CD4-positive, alpha-beta memory T cell (primary cell): ENCODE data around the gene RBM19. TPM values are rescaled to one million over a fixed set of nuclear protein-coding genes. Genes with fewer than 3 reads are reported as not detected.
"Not testable (repeated sequence)": the region's sequence is repeated elsewhere in the genome, so short reads cannot be mapped to it uniquely, and the experiment has no call there.

Experiments
- CTCF ChIA-PET: fragments of 350-600 bp; sonication (Branson Sonifier 250); formaldehyde crosslinking; loops from one replicate; lab custom pipeline; 2021; ENCODE audit warnings: inconsistent platforms; ENCODE audit not compliant: partially characterized antibody; lab: Charles Lee
- POLR2A ChIA-PET: fragments of 350-600 bp; sonication (Branson Sonifier 250); formaldehyde crosslinking; loops from one replicate; lab custom pipeline; 2021; ENCODE audit not compliant: partially characterized antibody; lab: Charles Lee
- DNase-seq, 5 donors: peaks; one replicate each; pipeline versions ENCODE4 v3.0.0 to v3.0.0-alpha.2; 2020 to 2022; ENCODE audit warnings: mixed read lengths in 1 of 5
- H3K27ac ChIP-seq: one replicate; pipeline ENCODE4 v1.7.0; 2013; ENCODE audit warnings: low read depth, low read length
- H3K27me3 ChIP-seq: 2 replicates; pipeline ENCODE4 v1.7.0; 2013; ENCODE audit warnings: mild to moderate bottlenecking, low read length, moderate library complexity; ENCODE audit not compliant: insufficient read depth
- H3K36me3 ChIP-seq: 2 replicates; pipeline ENCODE4 v1.7.0; 2013; ENCODE audit warnings: mild to moderate bottlenecking, low read length, moderate library complexity; ENCODE audit not compliant: insufficient read depth
- H3K4me1 ChIP-seq: 2 replicates; pipeline ENCODE4 v1.7.0; 2013; ENCODE audit warnings: mild to moderate bottlenecking, low read length, moderate library complexity; ENCODE audit not compliant: insufficient read depth
- H3K4me3 ChIP-seq, 2 donors: one replicate each; pipeline ENCODE4 v1.7.0; 2013; ENCODE audit warnings: low read length in 2 of 2, mild to moderate bottlenecking in 1 of 2
- H3K9me3 ChIP-seq, 2 donors: one replicate each; pipeline ENCODE4 v1.7.0; 2013; ENCODE audit warnings: low read length in 2 of 2, control low read depth in 1 of 2; ENCODE audit not compliant: control insufficient read depth in 1 of 2
- H3K27ac Mint-ChIP-seq, 7 donors: one replicate each; pipeline ENCODE4 v1.8.0; 2020 to 2021; ENCODE audit warnings: mixed read lengths in 7 of 7, mild to moderate bottlenecking in 6 of 7, inconsistent platforms in 3 of 7, moderate library complexity in 3 of 7
- H3K27me3 Mint-ChIP-seq, 2 donors: one replicate each; pipeline ENCODE4 v1.8.0; 2020 to 2021; ENCODE audit warnings: mixed read lengths in 2 of 2
- H3K36me3 Mint-ChIP-seq, 2 donors: one replicate each; pipeline ENCODE4 v1.8.0; 2020 to 2021; ENCODE audit warnings: mixed read lengths in 2 of 2, inconsistent platforms in 1 of 2, mild to moderate bottlenecking in 1 of 2
- H3K4me1 Mint-ChIP-seq, 4 donors: one replicate each; pipeline ENCODE4 v1.8.0; 2020 to 2021; ENCODE audit warnings: mixed read lengths in 4 of 4, mild to moderate bottlenecking in 1 of 4
- H3K4me3 Mint-ChIP-seq, 8 donors: one replicate each; pipeline ENCODE4 v1.8.0; 2020 to 2021; ENCODE audit warnings: mixed read lengths in 8 of 8, mild to moderate bottlenecking in 7 of 8, moderate library complexity in 6 of 8, inconsistent platforms in 3 of 8
- H3K9me3 Mint-ChIP-seq, 8 donors: one replicate each; pipeline ENCODE4 v1.8.0; 2020 to 2021; ENCODE audit warnings: mixed read lengths in 8 of 8, mild to moderate bottlenecking in 5 of 8, inconsistent platforms in 3 of 8, moderate library complexity in 1 of 8
- intact Hi-C: fragments of 100-400 bp; cut with micrococcal nuclease; formaldehyde crosslinking; loops from one replicate; pipeline ENCODE4 v1.15.1; 2023
- polyA plus RNA-seq, 2 donors: library from polyadenylated mRNA; unstranded; fragments of 300-500 nt; fragmentation: Illumina TruSeq; gene quantifications; one replicate each; pipeline ENCODE4 v1.2.3, GENCODE V29; 2021
- total RNA-seq, 2 experiments: library from RNA; stranded (reverse); gene quantifications; one replicate each; pipeline ENCODE4 v1.2.3, GENCODE V29; 2021

RBM19 gene
- total and polyA plus RNA-seq, 4 experiments from 2014 or later: 2.9 to 78.4 (median 42.4) TPM

DNA sequence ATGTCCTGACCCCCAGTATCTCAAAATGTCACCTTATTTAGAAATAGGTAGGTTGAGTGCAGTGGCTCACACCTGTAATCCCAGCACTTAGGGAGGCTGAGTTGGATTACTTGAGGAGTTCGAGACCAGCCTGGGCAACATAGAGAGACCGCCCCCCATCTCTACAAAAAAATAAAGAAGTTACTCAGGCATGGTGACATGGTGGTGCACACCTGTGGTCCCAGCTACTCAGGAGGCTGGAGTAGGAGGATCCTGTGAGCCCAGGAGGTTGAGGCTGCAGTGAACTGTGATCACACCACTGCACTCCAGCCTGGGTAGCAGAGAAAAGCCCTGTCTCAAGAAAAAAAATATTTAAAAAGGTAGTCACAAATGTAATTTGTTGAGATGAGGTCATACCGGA, 27.9 kb upstream of the RBM19 start:
- H3K4me3 Mint-ChIP-seq: no peak overlapping the region
- Histone ChIP-seq H3K27ac (no peak overlapping the region), H3K4me3 (no peak overlapping the region), H3K27me3 (no peaks in the 10 kb centered on the region), H3K36me3 (no peaks in the 10 kb centered on the region), H3K4me1 (no peaks in the 10 kb centered on the region), H3K9me3 (no peaks in the 10 kb centered on the region)
- no peaks in the 10 kb centered on the region for H3K36me3 Mint-ChIP-seq
- H3K27me3 Mint-ChIP-seq: peaks cover 18 to 25% of the 10 kb centered on the region in 2 donors
- intact Hi-C loops: no loop called here
- no peak overlapping the region for H3K27ac Mint-ChIP-seq
- CTCF ChIA-PET: no interaction called here
- H3K9me3 Mint-ChIP-seq: peaks cover 0 to 3% (median 0%) of the 10 kb centered on the region in 8 donors
- no peak for DNase-seq
- H3K4me1 Mint-ChIP-seq: no peaks in the 10 kb centered on the region
- POLR2A ChIA-PET: no interaction called here

DNA sequence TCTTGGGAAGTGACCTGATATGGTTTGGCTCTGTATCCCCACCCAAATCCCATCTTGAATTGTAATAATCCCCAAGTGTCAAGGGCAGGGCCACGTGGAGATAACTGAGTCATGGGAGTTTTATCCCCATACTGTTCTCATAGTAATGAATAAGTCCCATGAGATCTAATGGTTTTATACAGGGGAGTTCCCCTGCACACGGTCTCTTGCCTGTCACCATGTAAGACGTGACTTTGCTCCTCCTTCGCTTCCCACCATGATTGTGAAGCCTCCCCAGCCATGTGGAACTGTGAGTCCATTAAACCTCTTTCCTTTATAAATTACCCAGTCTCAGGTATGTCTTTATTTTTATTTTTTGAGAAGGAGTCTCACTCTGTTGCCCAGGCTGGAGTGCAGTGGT, 26.6 kb upstream of the RBM19 start:
- H3K27ac ChIP-seq, H3K4me3 ChIP-seq, H3K4me1 Mint-ChIP-seq, intact Hi-C loops, CTCF ChIA-PET, H3K4me1 ChIP-seq, H3K36me3 Mint-ChIP-seq, H3K9me3 Mint-ChIP-seq, H3K27ac Mint-ChIP-seq, POLR2A ChIA-PET, H3K27me3 ChIP-seq, H3K4me3 Mint-ChIP-seq, H3K9me3 ChIP-seq, H3K36me3 ChIP-seq, DNase-seq: not testable (repeated sequence)
- H3K27me3 Mint-ChIP-seq: peaks cover 23 to 31% of the 10 kb centered on the region in 2 donors

- peaks cover 22 to 30% of the 10 kb centered on the region in 2 donors for H3K27me3 Mint-ChIP-seq
- Histone ChIP-seq H3K36me3 (no peaks in the 10 kb centered on the region), H3K4me3 (no peak overlapping the region), H3K9me3 (no peaks in the 10 kb centered on the region), H3K27ac (no peak overlapping the region), H3K4me1 (no peaks in the 10 kb centered on the region), H3K27me3 (no peaks in the 10 kb centered on the region)
- intact Hi-C loops: no loop called here
- DNase-seq: no peak
- H3K4me1 Mint-ChIP-seq: no peaks in the 10 kb centered on the region
- H3K4me3 Mint-ChIP-seq: no peak overlapping the region
- POLR2A ChIA-PET: no interaction called here
- no peak overlapping the region for H3K27ac Mint-ChIP-seq
- peaks cover 0 to 1% (median 0%) of the 10 kb centered on the region in 8 donors for H3K9me3 Mint-ChIP-seq
- CTCF ChIA-PET: interaction anchor here (2.0 kb wide), 1 partner anchor 11 kb away, joined by 10 read pairs; no protein-coding TSS in a partner anchor
- no peaks in the 10 kb centered on the region for H3K36me3 Mint-ChIP-seq
Measured at GRCh38 chr12:113991224-113992044, 25.3 kb upstream of the RBM19 start.

DNA sequence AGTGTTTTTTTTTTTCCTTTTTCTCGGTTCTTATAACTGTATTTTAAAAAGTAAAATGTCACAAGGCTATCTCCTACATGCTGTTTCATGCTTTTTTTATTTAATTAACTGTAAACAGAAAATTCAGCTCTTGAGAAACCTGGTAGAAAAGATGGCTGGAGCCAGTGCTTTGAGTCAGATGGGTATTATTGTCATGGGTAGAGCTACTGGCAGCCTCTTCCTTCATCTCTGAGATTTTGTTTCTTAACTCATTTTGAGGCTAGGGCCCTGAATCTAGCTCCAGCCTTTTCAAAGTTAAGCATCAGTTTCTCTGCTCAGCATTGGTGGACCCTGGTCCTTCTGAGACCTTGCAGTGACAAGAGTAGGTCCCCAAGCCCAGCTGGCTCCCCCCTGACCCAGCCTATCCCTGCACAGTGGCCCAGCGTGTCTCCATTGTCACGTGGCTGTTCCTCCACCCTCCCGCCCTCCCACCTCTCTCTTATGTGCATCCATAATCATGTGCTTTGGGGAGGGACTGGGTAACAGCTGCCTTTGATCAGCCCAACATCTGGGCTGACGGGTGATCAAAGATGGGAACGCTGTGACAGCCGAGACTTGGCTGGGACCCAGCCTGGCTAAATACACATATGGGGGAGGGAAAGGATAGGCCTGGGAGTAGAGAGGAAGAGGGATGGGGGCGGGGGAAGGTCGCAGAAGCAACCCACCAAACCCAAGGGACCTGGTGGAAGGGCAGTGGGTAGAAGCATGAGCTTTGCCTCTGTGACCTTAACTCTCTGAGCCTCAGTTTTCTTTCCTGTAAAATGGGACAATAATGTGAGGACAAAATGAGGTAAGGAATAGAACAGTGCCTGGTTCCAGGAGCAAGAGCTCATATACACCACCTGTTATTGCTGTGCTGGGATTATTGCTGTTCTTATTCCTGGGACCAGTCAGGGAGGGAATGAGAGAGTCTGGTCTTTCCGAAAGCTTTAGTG, 24.4 kb upstream of the RBM19 start:
- H3K4me1 Mint-ChIP-seq: no peaks in the 10 kb centered on the region
- Histone ChIP-seq H3K9me3 (no peaks in the 10 kb centered on the region), H3K27me3 (no peaks in the 10 kb centered on the region), H3K27ac (no peak overlapping the region), H3K4me3 (no peak overlapping the region), H3K36me3 (no peaks in the 10 kb centered on the region), H3K4me1 (no peaks in the 10 kb centered on the region)
- intact Hi-C loops: no loop called here
- no peak for DNase-seq
- H3K27ac Mint-ChIP-seq: no peak overlapping the region
- ChIA-PET POLR2A (no interaction called here), CTCF (interaction anchor here (2.0 kb wide), 1 partner anchor 10 kb away, joined by 10 read pairs; no protein-coding TSS in a partner anchor)
- H3K9me3 Mint-ChIP-seq: peaks cover 0 to 1% (median 0%) of the 10 kb centered on the region in 8 donors
- peaks cover 18 to 32% of the 10 kb centered on the region in 2 donors for H3K27me3 Mint-ChIP-seq
- H3K36me3 Mint-ChIP-seq: no peaks in the 10 kb centered on the region
- no peak overlapping the region for H3K4me3 Mint-ChIP-seq

DNA sequence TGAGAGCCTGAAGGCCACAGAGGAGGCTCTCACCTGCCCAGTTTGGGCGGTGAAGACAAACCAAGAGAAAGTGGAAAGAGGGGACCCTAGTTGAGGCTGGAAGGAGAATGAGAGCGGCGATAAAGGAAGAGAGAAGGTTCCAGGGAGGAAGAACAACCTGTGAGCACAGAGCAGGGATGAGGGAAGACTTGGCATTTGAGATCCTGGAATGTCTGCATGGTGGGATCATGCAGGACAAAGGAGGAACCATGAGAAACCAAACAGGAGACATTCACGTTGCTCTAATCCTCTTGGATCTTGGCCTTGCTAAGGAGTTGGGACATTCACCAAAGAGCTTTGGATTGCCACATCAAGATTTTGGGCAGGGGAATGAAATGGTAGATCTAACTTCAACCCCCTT, 22.9 kb upstream of the RBM19 start:
- no peaks in the 10 kb centered on the region for H3K4me1 Mint-ChIP-seq
- H3K4me3 Mint-ChIP-seq: no peak overlapping the region
- intact Hi-C loops: no loop called here
- Histone ChIP-seq H3K9me3 (no peaks in the 10 kb centered on the region), H3K36me3 (no peaks in the 10 kb centered on the region), H3K27ac (no peak overlapping the region), H3K4me1 (no peaks in the 10 kb centered on the region), H3K27me3 (no peaks in the 10 kb centered on the region), H3K4me3 (no peak overlapping the region)
- no peak overlapping the region for H3K27ac Mint-ChIP-seq
- peaks cover 0 to 1% (median 0%) of the 10 kb centered on the region in 8 donors for H3K9me3 Mint-ChIP-seq
- peaks cover 21 to 35% of the 10 kb centered on the region in 2 donors for H3K27me3 Mint-ChIP-seq
- ChIA-PET CTCF (no interaction called here), POLR2A (no interaction called here)
- no peaks in the 10 kb centered on the region for H3K36me3 Mint-ChIP-seq
- DNase-seq: no peak

- peaks cover 17 to 38% of the 10 kb centered on the region in 2 donors for H3K27me3 Mint-ChIP-seq
- CTCF ChIA-PET: no interaction called here
- H3K4me1 Mint-ChIP-seq: no peaks in the 10 kb centered on the region
Measured at GRCh38 chr12:113988064-113988451, 21.9 kb upstream of the RBM19 start.

More at GRCh38 chr12:113988064-113988451, 21.9 kb upstream of the RBM19 start:
- Histone ChIP-seq H3K4me1 (no peaks in the 10 kb centered on the region), H3K27me3 (no peaks in the 10 kb centered on the region), H3K4me3 (no peak overlapping the region), H3K27ac (no peak overlapping the region), H3K36me3 (no peaks in the 10 kb centered on the region), H3K9me3 (no peaks in the 10 kb centered on the region)
- peaks cover 0 to 1% (median 0%) of the 10 kb centered on the region in 8 donors for H3K9me3 Mint-ChIP-seq
- no peak overlapping the region for H3K27ac Mint-ChIP-seq
- H3K4me3 Mint-ChIP-seq: no peak overlapping the region
- intact Hi-C loops: no loop called here
- no peak for DNase-seq
- no peaks in the 10 kb centered on the region for H3K36me3 Mint-ChIP-seq
- POLR2A ChIA-PET: no interaction called here
